Measurements from ENCODE around the gene LRRC1.

LRRC1 gene

DNA sequence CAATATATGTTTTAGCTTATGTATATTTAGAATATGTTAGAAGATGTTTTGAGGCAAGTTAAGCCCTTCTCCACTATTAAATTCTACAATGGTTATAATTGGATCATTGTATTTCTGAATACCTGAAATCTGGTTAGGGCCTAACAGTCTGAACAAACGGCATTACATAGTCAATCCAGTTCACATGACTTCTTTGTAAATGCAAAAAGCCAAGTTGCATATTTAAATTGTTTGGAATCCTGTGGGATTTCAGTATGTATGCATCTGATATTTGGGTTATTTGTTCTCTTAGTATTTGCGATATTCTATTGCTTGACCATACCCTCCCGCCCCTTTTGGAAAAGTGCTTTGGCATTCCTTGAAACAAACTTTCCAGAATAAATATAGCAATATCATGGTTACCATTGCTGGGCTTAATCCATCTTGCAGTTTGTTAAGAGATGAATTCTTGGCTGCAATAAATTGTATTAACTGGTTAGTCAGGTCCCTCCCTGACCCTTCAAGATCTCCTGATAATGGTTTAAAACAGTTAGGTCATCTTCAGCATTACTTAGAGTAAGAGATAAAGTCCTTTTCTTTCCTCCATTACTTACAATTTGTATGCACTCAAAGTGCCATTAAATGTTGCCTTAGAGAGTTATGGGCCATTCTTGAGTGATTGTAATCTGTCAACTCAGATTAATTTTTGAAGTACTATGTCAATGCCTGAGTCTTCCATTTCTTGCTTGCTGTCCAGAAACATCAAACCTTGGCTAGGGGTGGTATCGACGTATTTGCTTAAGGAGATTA is 36.5 kb downstream of the LRRC1 start:
- no peak for ATAC-seq
- TF ChIP-seq ESRRG (CRISPR knock-in tag; IDR thresholded peaks at IDR 0.05), result no peak
- TF ChIP-seq ISL1 (CRISPR knock-in tag; IDR thresholded peaks at IDR 0.05), result peak; percentile 92
- peak; percentile 71 for TF ChIP-seq CREB5 (CRISPR knock-in tag; IDR thresholded peaks at IDR 0.05; ENCODE audit: low read depth)
- peak; percentile 25; the same call in 1 of the 2 replicates for TF ChIP-seq ZFP3 (CRISPR knock-in tag; IDR thresholded peaks at IDR 0.05)

DNA sequence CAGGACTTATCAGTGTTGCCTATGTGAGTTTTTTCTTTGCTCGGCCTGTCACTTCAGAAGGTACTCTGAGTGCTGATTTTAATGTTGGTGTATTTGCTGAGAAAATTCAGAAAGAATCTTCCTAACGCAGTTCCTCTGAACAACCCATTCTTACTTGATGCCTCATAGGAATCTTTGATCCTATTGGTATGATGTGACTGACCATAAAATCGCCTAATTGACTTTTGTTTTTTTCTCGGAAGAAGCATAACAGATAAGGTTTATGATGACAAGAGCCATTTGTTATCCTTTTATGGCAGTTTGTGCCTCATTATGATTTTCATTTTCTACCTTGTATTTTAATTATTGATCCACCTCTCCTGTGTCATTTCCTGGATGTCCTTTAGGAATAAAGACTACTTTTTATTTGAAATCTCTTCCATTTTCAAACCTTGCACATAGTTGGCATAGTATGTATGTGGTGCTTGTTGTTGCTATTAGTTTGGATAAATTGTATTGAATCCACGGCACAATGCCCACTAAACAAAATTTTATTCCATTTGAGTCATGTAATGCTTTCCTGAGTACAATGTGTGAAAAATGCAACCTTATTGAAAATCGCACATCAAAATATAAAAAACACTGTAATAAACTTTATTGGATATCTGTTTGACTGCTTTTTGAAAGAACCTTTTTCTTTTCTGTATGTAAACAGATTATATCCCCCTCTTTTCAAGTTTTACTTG is 37.3 kb downstream of the LRRC1 start:
- TF ChIP-seq TCF4 (CRISPR knock-in tag; IDR thresholded peaks at IDR 0.05; ENCODE audit: borderline replicate concordance) (no peak), BACH2 (CRISPR knock-in tag; IDR thresholded peaks at IDR 0.05; ENCODE audit: borderline replicate concordance) (no peak)
- ATAC-seq, result no peak

DNA sequence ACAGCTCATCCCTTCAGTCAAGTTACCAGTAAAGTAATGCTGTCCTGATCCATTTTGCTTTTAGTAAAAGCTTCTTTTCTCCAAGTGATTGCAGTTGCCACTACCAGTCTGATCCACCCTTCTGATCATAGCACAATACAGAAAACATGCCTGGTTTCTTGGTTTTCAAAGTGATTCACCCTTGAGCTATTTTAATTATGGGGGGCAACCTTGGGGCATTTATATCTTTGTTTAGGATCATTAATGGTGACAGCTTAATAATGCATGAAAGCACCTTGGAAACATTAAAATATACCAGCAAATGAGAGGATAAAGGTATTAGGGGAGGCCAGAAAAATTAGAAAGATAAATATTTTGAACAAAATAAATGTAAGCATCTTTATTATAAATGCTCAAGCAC is 38.4 kb downstream of the LRRC1 start:
- ATAC-seq, result no peak
- TF ChIP-seq POU6F1 (CRISPR knock-in tag; IDR thresholded peaks at IDR 0.05; ENCODE audit: borderline replicate concordance, low read depth), result no peak
- TF ChIP-seq ISL1 (CRISPR knock-in tag; IDR thresholded peaks at IDR 0.05), result peak; percentile 35

- ATAC-seq, result no peak
Measured at GRCh38 chr6:53834132-53834531, 39.3 kb downstream of the LRRC1 start.

GRCh38 chr6:53837865-53838769 is 43.3 kb downstream of the LRRC1 start:
- TF ChIP-seq CSDC2 (CRISPR knock-in tag; IDR thresholded peaks at IDR 0.05) (no peak), SNAI2 (CRISPR knock-in tag; IDR thresholded peaks at IDR 0.05) (0 out of 2 replicates have a peak, but pooled peaks have one; percentile 8)
- ATAC-seq, result no peak

More at GRCh38 chr6:53834132-53834531, 39.3 kb downstream of the LRRC1 start:
- no peak for TF ChIP-seq PPARA (CRISPR knock-in tag; IDR thresholded peaks at IDR 0.05; ENCODE audit: borderline replicate concordance)
- TF ChIP-seq CREB5 (CRISPR knock-in tag; IDR thresholded peaks at IDR 0.05; ENCODE audit: low read depth), result no peak

DNA sequence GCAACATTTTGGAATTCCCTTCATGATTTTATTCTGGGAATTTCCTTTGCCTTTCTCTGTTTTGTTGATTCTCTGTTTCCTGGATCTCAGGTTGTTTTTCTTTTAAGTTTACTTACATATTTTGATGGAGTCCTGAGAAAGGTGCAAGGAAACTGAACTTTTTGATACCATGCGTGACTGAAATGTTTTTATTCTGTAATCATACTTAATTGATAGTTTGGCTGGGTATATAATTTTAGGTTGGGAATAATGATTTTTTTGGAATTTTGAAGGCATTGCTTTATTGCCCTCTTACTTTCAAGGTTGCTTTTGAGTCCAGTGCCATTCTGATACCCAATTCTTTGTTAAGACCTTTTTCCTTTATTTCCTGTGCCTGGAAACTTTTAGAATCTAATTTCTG is 45.2 kb downstream of the LRRC1 start:
- TF ChIP-seq ZC3H10 (CRISPR knock-in tag; IDR thresholded peaks at IDR 0.05) (no peak), SNAI2 (CRISPR knock-in tag; IDR thresholded peaks at IDR 0.05) (no peak), ARNTL (CRISPR knock-in tag; IDR thresholded peaks at IDR 0.05; ENCODE audit: borderline replicate concordance, low read depth) (no peak), CREB5 (CRISPR knock-in tag; IDR thresholded peaks at IDR 0.05; ENCODE audit: low read depth) (no peak)
- ATAC-seq, result no peak
